ENCODE data around the gene REXO2. TPM values are rescaled to one million over a fixed set of nuclear protein-coding genes. Genes with fewer than 3 reads are reported as not detected.

The REXO2 gene
- total RNA-seq (2014; rRNA removed; shearing (Covaris generic)) (59.9 and 69.3 TPM in 2 replicates), total RNA-seq (2022) (65.0 and 69.3 TPM in 2 replicates), Bru-seq, nascent RNA (percentile 77 among the genes with signal in this experiment), BruChase-seq, experiment 1, labeled RNA remaining after a 6-hour chase (percentile 90 among the genes with signal in this experiment), BruChase-seq, experiment 2, labeled RNA remaining after a 2-hour chase (percentile 90 among the genes with signal in this experiment)
- long read RNA-seq, transcript REXO2-220 (7 exons, 1,158 nt) = major isoform, 40 of 51 reads
- long read RNA-seq, partial matches to known transcripts = 1 of 51 reads
- long read RNA-seq, other reads (novel, unspliced or antisense) = 8 of 51 reads

DNA sequence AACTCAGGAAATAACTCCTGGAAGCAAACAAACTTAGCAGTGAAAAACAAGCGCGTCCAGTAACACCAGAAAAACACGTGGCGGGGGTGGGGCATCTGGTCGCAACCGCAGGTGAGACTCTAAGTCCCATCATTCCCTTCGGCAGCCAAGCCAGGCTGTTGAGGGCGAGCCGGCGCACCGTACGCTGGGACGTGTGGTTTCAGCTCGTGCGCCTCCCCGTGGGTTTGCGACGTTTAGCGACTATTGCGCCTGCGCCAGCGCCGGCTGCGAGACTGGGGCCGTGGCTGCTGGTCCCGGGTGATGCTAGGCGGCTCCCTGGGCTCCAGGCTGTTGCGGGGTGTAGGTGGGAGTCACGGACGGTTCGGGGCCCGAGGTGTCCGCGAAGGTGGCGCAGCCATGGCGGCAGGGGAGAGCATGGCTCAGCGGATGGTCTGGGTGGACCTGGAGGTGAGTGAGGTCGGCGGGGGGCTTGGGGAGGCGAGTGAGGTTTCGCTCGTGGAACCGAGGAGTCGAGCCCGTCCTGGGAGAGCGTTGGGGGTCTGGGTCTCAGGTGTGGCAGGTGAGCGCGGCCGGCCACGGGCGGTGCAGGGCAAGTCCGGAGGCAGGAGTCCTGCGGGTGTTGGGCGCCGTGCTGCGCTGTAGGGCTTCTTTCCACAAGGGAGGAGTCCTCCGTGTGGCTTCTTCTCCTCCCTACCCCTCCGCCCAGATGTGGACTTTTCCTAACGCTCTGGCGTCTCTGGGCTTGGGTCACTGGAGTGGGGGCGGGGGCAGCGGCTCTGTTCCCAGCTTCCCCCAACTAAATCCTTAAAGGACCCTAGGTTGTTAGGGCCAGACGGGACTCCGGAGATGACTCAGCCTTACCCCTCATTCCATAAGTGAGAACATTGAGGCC is at the start of gene REXO2:
TSS of gene REXO2 (plus strand) at position 239 of the 892 bp plus-strand sequence. CDS start at position 301, 62 bp downstream.
- Histone ChIP-seq H3K4me1 (ENCODE audit: insufficient read depth, low read length, poor library complexity, severe bottlenecking) (peaks cover 21% of the 10 kb centered on the region), H3K4me3 (ENCODE audit: low read depth, low read length, poor library complexity, severe bottlenecking) (peak within 1 kb of the TSS; percentile 91), H3K4me2 (ENCODE audit: low read length) (peak within 1 kb of the TSS; percentile 88), H3K79me2 (ENCODE audit: insufficient read depth, low read depth, low read length) (peaks cover 16% of the 10 kb centered on the region; the same call in 1 of the 2 replicates), H3K36me3 (ENCODE audit: insufficient read depth, low read length) (peaks cover 10% of the 10 kb centered on the region), H3K27ac (ENCODE audit: low read depth, low read length, poor library complexity, severe bottlenecking) (no peak within 1 kb of the TSS), H2AFZ (ENCODE audit: low read length) (peak within 1 kb of the TSS; percentile 96), H3K9me3 (ENCODE audit: low read length) (no peaks in the 10 kb centered on the region), H4K20me1 (ENCODE audit: insufficient read depth, low read length) (no peaks in the 10 kb centered on the region), H3K9me2 (ENCODE audit: insufficient read depth, low read length) (0 out of 2 replicates have a peak, but pooled peaks cover 3% of the 10 kb centered on the region)
- peak; percentile 96 for DNase-seq (ENCODE audit: low spot score)
- POLR2A ChIA-PET = interaction anchor here (0.7 to 1.3 kb wide), 2 partner anchors 43 to 131 kb away, joined by 3 to 4 read pairs; no protein-coding TSS in a partner anchor
- BruUV-seq (replicated peaks) = no TSS peak
- TF ChIP-seq EZH2phosphoT487 (IDR thresholded peaks at IDR 0.05; ENCODE audit: borderline replicate concordance, low read depth, low read length) = no peak
- TF ChIP-seq, protein P1, sequence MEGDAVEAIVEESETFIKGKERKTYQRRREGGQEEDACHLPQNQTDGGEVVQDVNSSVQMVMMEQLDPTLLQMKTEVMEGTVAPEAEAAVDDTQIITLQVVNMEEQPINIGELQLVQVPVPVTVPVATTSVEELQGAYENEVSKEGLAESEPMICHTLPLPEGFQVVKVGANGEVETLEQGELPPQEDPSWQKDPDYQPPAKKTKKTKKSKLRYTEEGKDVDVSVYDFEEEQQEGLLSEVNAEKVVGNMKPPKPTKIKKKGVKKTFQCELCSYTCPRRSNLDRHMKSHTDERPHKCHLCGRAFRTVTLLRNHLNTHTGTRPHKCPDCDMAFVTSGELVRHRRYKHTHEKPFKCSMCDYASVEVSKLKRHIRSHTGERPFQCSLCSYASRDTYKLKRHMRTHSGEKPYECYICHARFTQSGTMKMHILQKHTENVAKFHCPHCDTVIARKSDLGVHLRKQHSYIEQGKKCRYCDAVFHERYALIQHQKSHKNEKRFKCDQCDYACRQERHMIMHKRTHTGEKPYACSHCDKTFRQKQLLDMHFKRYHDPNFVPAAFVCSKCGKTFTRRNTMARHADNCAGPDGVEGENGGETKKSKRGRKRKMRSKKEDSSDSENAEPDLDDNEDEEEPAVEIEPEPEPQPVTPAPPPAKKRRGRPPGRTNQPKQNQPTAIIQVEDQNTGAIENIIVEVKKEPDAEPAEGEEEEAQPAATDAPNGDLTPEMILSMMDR (conservative IDR thresholded peaks at IDR 0.05; ENCODE audit: low read length) = no peak
- CTCF ChIA-PET (ENCODE audit: unreplicated experiment) = no interaction called here
- intact Hi-C loops (cut with micrococcal nuclease; ENCODE audit: unreplicated experiment) = loop anchor here (1.0 kb wide), 1 partner anchor 39 kb away; the partner anchor contains the start of genes C11orf71 and RBM7

DNA sequence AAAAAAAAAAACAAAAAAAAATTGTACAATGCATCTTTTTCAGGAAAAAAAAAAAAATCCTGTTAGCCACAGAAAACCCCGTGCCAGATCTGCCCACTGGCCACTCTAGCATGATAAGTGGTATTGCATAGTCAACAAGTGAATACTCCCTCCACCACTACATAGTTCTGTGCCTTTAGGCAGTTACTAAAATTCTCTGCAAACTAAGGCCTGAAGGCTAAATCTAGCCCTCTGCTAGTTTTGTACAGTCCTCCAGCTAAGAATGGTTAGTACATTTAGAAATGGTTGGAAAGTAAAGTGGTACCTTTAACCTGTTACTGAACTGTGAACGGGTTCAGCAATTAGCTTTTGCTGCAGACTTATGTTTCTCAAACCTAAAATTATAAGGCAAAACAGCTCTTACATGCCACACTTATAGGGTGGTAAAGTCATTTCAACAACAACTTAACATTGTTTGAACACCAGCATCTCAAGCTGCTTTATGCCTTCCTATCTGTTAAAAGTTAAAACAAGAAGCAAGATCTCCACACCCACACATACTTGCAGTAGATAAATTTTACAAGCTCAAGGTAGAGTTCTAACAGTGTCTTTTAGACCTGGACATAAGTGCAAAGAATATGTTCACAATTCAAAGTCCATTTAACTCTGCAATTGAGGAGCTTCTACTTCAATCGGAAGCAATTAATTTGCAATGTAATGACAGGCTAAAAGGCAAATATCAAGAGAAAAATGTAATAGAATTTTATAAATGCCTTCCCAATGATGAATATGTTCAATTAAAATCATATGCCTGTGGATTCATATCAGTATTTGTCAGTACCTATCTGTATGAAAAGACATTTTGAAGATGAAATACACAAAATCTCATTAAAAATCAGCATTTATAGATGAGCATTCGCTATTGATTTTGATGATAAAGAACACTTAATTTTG is 46.3 kb upstream of the REXO2 start:
- Histone ChIP-seq H3K9me3 (ENCODE audit: low read length) (no peaks in the 10 kb centered on the region), H3K4me1 (ENCODE audit: insufficient read depth, low read length, poor library complexity, severe bottlenecking) (no peaks in the 10 kb centered on the region), H3K4me3 (ENCODE audit: low read depth, low read length, poor library complexity, severe bottlenecking) (no peak overlapping the region), H3K79me2 (ENCODE audit: insufficient read depth, low read depth, low read length) (no peaks in the 10 kb centered on the region), H3K4me2 (ENCODE audit: low read length) (no peak overlapping the region), H3K36me3 (ENCODE audit: insufficient read depth, low read length) (no peaks in the 10 kb centered on the region), H4K20me1 (ENCODE audit: insufficient read depth, low read length) (no peaks in the 10 kb centered on the region), H3K9me2 (ENCODE audit: insufficient read depth, low read length) (no peaks in the 10 kb centered on the region), H2AFZ (ENCODE audit: low read length) (no peak overlapping the region), H3K27ac (ENCODE audit: low read depth, low read length, poor library complexity, severe bottlenecking) (no peak overlapping the region)
- no peak for DNase-seq (ENCODE audit: low spot score)
- TF ChIP-seq EZH2phosphoT487 (IDR thresholded peaks at IDR 0.05; ENCODE audit: borderline replicate concordance, low read depth, low read length) = no peak
- TF ChIP-seq, protein P1 (conservative IDR thresholded peaks at IDR 0.05; ENCODE audit: low read length) = no peak
- BruUV-seq (replicated peaks) = no TSS peak
- intact Hi-C loops (cut with micrococcal nuclease; ENCODE audit: unreplicated experiment) = no loop called here
- ChIA-PET CTCF (ENCODE audit: unreplicated experiment) (no interaction called here), POLR2A (interaction anchor here (0.6 to 1.2 kb wide), 7 partner anchors 16 to 1478 kb away, joined by 3 to 5 read pairs (median 3); no protein-coding TSS in a partner anchor)
